NCI-H1930 (cell line): ENCODE data around the gene MYOCD.

Source experiments
- DNase-seq, 2 experiments: peaks; one replicate each; lab custom pipeline; 2025; lab: John Stamatoyannopoulos, UW

The MYOCD gene

GRCh38 chr17:12712941-12713340, 47.3 kb downstream of the MYOCD start:
- DNase-seq = no peak

DNA sequence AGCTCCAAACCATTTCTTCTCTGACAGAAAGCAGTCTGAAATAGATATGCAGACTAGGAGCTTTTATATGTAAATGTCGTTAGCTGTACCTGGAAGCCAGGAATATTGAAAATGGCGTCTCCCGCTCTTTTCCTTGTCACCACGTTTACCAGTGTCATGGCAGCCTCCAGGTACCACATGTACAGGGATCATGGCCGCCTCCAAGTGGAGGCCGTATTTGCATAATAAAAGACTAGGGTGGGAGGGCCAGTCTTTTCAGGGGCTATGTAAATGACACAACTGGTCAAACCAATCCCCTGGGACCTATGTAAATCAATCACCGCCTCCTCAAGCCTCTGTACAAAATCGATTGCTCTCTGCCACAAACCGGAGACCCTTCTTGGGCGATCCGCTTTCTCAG, 54.3 kb downstream of the MYOCD start:
- no peak for DNase-seq

GRCh38 chr17:12721581-12721980, 55.9 kb downstream of the MYOCD start:
- DNase-seq = no peak

- no peak for DNase-seq
These were observed 56.6 kb downstream of the MYOCD start for GRCh38 chr17:12722282-12722681.

DNA sequence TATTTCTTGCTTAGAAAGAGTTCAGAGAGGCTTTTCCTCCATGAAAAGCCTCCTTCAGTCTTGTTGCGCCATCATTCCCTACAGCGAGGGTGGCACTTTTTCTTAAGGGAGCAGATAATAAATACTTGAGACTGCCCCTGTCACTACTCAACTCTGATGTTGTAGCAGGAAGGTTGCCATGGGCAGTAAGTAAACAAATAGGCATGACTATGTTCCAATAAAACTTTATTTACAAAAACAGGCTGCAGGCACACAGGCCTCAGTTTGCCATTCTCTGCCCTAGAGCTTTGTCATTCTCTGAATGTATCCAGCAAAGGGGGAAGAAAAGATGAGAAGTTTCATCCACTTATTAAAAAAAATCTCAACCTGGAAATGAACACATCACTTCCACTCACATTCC, 60.4 kb downstream of the MYOCD start:
- DNase-seq = no peak

DNA sequence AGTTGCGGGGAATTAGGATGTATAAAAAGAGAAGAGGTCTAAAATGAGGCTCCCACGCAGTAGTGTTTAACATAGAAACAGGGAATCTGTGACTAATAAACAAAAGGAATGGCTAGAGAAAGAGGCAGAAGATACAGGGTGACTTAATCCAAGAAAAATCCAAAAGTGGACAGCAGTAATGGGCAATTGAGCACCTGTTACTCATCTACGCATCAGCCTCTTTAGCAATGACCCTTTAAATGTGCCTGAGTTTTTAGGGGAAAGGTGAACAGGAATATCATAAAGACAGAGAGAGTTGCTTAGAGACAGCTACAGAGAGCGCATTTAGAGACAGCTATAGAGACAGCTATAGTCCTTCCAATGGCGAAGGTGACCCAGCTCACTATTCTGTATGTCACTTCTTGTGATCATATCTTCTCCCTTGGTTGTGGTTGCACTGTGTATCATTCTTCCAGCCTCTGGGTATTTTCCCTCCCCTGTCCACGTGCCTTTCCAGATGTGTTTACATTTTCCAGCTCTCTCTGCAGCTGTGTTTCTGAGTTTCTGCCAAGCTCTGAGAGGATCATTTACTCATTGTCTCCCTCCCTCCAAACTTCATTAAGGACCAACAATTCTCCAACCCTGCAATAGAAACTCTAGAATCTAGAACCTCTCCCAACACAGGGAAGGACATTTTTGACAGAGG, 61.5 kb downstream of the MYOCD start:
- no peak for DNase-seq

- DNase-seq = no peak
These were observed 62.2 kb downstream of the MYOCD start for GRCh38 chr17:12727881-12728280.

DNA sequence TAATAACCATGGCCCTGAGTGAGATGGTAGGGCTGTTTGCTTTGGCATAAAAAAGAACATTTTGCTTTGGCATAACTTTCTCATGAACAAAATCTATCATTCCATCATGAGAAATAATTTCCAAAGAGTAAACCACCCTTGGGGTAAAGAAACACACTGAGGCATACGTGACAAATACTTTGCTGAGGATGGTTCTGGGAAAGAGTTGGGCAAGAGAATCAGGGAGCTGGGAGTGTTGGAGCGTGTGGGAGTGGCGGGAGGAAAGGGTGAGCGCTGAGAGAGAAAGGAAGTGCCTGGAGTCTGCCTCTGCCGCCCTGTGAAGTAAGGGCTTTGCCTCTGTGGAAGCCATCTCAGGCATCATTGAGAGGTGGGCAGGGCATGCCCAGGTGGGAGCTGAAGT, 63.4 kb downstream of the MYOCD start:
- no peak for DNase-seq

DNA sequence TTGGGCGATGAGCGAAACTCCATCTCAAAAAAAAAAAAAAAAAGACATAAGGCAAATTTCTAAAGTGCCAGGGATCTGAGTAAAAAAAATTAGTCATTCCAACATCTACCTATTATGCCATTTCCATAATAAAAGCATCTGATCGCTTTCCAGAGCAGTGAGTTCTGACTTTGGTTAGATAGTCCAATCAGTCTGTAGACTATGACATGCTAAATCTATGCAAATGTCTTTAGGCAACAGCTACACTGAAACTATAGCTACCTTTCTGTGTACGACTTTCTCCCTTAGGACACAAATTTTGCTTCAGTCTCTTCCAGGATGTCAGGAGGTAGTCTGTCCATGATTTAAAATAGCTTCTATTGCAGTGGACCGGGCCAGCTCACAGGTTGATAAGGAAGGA, 64.7 kb downstream of the MYOCD start:
- DNase-seq = no peak

DNA sequence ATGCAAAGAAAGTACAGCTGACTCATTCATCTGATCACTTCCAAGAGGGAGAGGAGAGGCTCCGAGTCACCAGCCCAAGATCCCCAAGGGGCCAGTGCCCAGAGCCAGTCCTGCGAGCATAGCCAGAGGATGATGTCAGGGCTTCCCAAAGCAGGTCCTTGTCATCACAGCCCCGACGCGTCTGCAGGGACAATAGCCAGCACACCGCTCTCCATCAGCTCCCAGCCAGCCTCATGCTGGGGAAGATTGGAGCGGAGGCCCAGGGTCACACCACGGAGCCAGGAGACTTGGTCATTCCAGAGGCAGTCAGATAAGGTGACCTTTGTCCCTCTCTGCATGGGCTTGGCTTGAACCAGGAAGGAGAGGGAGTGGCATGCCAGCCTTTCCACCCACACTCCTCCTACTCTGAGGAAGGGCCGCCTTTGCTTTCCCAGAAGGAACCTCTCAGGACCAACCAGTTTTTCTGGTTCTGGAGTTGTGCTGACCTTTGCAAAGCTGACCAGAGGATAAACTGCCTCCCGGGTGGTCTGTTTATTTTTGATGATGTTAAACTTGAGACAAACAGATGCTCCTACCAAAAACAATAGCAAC, 65.3 kb downstream of the MYOCD start:
- DNase-seq = no peak

DNA sequence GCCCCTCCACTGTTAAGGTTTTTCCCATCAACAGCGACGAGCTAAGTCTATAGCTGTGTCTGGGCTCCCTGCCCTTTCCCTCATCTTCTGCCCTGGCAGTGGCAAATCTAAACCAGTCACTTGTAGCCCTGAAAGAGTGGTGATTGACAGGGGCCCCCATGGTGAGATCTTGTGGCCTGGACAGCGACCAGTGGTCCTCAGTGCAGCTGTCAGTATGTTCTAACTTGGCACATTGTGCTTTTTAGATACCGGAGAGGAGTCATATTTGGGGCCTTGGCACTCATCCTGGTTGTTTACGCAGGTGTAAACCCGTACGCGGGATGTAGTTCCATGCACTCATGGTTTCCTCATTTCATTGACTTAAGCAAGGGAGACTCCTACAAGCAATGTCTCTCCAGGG, 66.1 kb downstream of the MYOCD start:
- no peak for DNase-seq

DNA sequence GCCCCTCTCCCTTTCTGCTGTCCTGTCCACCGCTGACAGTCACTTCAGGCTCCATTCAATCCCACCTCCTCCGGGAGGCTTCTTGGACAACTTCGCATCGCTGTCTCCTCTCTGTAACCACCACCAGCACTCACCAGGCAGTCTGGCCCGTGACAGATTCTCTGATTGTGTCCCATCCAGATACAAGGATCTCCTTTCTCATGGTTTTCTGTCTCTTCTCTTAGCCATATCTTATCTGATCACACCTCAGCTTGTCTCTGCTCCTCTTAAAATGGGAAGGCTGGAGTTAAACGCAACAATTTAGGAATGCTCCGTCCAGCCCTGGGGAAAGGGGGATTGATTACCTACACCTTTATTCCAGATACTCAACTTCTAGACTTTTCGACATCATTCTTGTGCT, 66.7 kb downstream of the MYOCD start:
- DNase-seq = no peak

DNA sequence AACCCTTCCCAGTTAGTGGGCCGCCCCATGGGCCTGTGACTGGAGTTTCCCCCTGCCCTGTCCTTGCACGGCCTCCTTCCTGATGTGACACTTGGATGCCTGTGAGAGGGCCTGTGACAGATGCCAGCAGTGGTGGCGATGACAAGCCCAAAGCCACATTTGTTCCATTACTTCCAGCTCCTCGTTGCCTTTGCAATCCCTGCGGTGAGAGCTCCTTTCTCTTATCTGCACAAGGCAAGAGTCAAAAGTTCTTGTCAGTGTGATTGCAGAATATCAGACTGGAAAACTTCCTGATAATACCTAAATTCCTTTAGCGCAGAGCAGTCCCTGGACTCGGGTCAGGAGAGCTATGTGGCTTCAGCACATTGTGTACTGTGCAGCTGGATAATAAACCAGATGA, 69.2 kb downstream of the MYOCD start:
- no peak for DNase-seq

- no peak for DNase-seq
These were observed 69.8 kb downstream of the MYOCD start for GRCh38 chr17:12735517-12735916.

DNA sequence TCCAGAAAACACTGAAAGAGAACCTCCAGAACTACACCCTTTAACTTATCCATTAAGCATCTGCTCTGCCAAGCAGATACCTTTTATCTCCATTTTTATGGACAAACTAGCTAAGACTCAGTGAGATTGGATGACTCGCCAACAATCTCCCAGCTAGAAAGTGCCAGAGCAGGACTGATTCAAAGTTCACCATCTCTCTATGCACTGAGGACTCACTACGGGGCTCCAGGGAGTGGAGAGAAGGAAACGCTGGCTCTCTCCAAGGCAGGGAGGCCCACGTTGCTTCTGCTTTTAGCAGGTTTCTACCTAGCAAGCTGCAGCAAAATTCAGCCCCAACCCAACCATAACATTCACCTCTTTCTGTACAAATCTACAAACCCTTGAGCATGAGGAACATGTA, 70.8 kb downstream of the MYOCD start:
- DNase-seq = no peak

GRCh38 chr17:12737740-12738469, 72.2 kb downstream of the MYOCD start:
- DNase-seq = no peak

- DNase-seq = no peak
These were observed 72.9 kb downstream of the MYOCD start for GRCh38 chr17:12738624-12739023.

DNA sequence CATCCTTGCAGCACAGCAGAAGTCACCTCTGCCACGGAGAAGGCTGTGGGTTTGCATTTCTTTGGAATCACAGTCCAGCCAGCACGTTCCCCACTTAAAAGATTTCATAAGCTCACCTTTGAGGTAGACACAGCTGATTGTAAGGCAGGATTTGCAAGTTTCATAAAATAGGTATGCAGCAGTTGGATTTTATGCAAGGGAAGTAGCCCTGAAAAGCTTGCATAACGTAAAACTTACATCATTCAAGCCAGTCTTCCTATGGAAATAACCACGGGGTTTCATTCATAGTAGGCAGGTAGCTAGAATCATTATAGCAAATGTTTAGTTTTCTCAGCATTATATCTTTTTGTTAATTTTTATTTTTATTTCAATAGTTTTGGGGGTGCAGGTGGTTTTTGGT, 73.8 kb downstream of the MYOCD start:
- DNase-seq = no peak

- DNase-seq = no peak
These were observed 77.4 kb downstream of the MYOCD start for GRCh38 chr17:12743046-12743445.

DNA sequence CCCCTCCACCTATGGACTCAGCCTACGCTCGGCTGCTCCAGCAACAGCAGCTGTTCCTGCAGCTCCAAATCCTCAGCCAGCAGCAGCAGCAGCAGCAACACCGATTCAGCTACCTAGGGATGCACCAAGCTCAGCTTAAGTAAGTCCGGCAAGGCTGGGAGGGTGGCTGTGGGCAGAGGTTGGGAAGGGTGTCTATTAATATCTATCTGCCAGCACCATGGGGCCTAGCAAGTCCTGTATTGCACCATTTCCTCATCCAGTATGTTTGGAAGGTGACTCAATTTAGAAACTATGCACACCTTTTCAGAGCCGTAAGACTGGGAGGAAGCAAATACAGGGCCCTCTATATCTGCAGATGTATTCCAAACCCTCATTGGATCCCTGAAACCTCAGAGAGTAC, 78.6 kb downstream of the MYOCD start:
- DNase-seq = no peak

GRCh38 chr17:12744786-12745185, 79.1 kb downstream of the MYOCD start:
- DNase-seq = no peak

GRCh38 chr17:12745486-12745885, 79.8 kb downstream of the MYOCD start:
- DNase-seq = no peak

- DNase-seq = no peak
These were observed 91.1 kb downstream of the MYOCD start for GRCh38 chr17:12756786-12757185.

- DNase-seq = no peak
These were observed 93.4 kb downstream of the MYOCD start for GRCh38 chr17:12759090-12759489.
